OCI-LY1 (cell line): Measurements from ENCODE around the gene SOBP.

Source experiments
- H2AFZ ChIP-seq: fragments of 200-600 bp; sonication (generic), shearing (Covaris generic); 2 replicates; pipeline ENCODE4 v1.6.0; 2014; ENCODE audit warnings: antibody characterized with exemption, mild to moderate bottlenecking, low read length
- H3F3A ChIP-seq: fragments of 200-600 bp; sonication (generic), shearing (Covaris generic); 2 replicates; pipeline ENCODE4 v1.6.0; 2014; ENCODE audit warnings: mild to moderate bottlenecking, antibody characterized with exemption, low read length, moderate library complexity; ENCODE audit not compliant: insufficient read depth
- H3K27ac ChIP-seq: fragments of 200-600 bp; sonication (generic); 2 replicates; pipeline ENCODE4 v1.5.1; 2014; ENCODE audit warnings: low read length, mixed run types, mild to moderate bottlenecking, low read depth; ENCODE audit not compliant: poor library complexity, severe bottlenecking
- H3K27me3 ChIP-seq: fragments of 200-600 bp; sonication (generic); 2 replicates; pipeline ENCODE4 v1.6.0; 2014; ENCODE audit warnings: antibody characterized with exemption, mild to moderate bottlenecking, low read length, moderate library complexity; ENCODE audit not compliant: insufficient read depth
- H3K36me3 ChIP-seq: fragments of 200-600 bp; sonication (generic); 2 replicates; pipeline ENCODE4 v1.6.1; 2014; ENCODE audit warnings: mild to moderate bottlenecking, antibody characterized with exemption, low read length, moderate library complexity, mixed read lengths; ENCODE audit not compliant: insufficient read depth
- H3K4me1 ChIP-seq: fragments of 200-600 bp; sonication (generic); 2 replicates; pipeline ENCODE4 v1.5.1; 2014; ENCODE audit warnings: mild to moderate bottlenecking, low read length, moderate library complexity; ENCODE audit not compliant: insufficient read depth, severe bottlenecking
- H3K4me2 ChIP-seq: fragments of 200-600 bp; sonication (generic), shearing (Covaris generic); 2 replicates; pipeline ENCODE4 v1.6.1; 2014; ENCODE audit warnings: low read length
- H3K4me3 ChIP-seq: fragments of 200-600 bp; sonication (generic); 2 replicates; pipeline ENCODE4 v1.5.1; 2014; ENCODE audit warnings: low read length, low read depth, mild to moderate bottlenecking, mixed read lengths; ENCODE audit not compliant: poor library complexity, severe bottlenecking
- H3K79me2 ChIP-seq: fragments of 200-600 bp; shearing (Covaris generic); 2 replicates; pipeline ENCODE4 v1.6.1; 2016; ENCODE audit warnings: mixed run types, low read length, mixed read lengths; ENCODE audit not compliant: insufficient read depth
- H3K9ac ChIP-seq: fragments of 200-600 bp; sonication (generic), shearing (Covaris generic); 2 replicates; pipeline ENCODE4 v1.6.1; 2014; ENCODE audit warnings: mild to moderate bottlenecking, low read length, mixed read lengths
- H3K9me2 ChIP-seq: fragments of 200-600 bp; sonication (generic), shearing (Covaris generic); 2 replicates; pipeline ENCODE4 v1.6.1; 2014; ENCODE audit warnings: low read depth, mild to moderate bottlenecking, low read length, mixed read lengths
- H3K9me3 ChIP-seq: fragments of 200-600 bp; shearing (Covaris generic); 2 replicates; pipeline ENCODE4 v1.6.1; 2014; ENCODE audit warnings: low read length, mixed read lengths
- H4K20me1 ChIP-seq: fragments of 200-600 bp; sonication (generic), shearing (Covaris generic); 2 replicates; pipeline ENCODE4 v1.6.0; 2016; ENCODE audit warnings: mild to moderate bottlenecking, low read length; ENCODE audit not compliant: insufficient read depth
- CTCF ChIP-seq: fragments of 200-600 bp; sonication (generic), shearing (Covaris generic); IDR thresholded peaks from 2 replicates; pipeline ENCODE4 v1.5.1; 2017; ENCODE audit warnings: mild to moderate bottlenecking, antibody characterized with exemption, low read length, moderate library complexity, mixed read lengths
- EZH2 ChIP-seq: fragments of 200-600 bp; sonication (generic), shearing (Covaris generic); IDR thresholded peaks from 2 replicates; pipeline ENCODE4 v1.8.0; 2017; ENCODE audit warnings: borderline replicate concordance, mixed run types, mild to moderate bottlenecking, antibody characterized with exemption, low read length, moderate library complexity, mixed read lengths

Gene SOBP

GRCh38 chr6:107600936-107601335 lies 111.0 kb downstream of the SOBP start:
- H3K9ac ChIP-seq, result no peak overlapping the region
- H4K20me1 ChIP-seq, result no peaks in the 10 kb centered on the region
- no peaks in the 10 kb centered on the region for H3K4me1 ChIP-seq
- no peaks in the 10 kb centered on the region for H3K9me3 ChIP-seq
- no peaks in the 10 kb centered on the region for H3K27me3 ChIP-seq
- H3K9me2 ChIP-seq, result no peaks in the 10 kb centered on the region
- TF ChIP-seq CTCF (no peak), EZH2 (no peak)
- H3F3A ChIP-seq, result no peaks in the 10 kb centered on the region
- H3K27ac ChIP-seq, result no peak overlapping the region
- no peaks in the 10 kb centered on the region for H3K79me2 ChIP-seq
- H3K4me2 ChIP-seq, result no peak overlapping the region
- H3K4me3 ChIP-seq, result no peak overlapping the region
- no peak overlapping the region for H2AFZ ChIP-seq
- peaks cover 21% of the 10 kb centered on the region; the same call in 1 of the 2 replicates for H3K36me3 ChIP-seq

- Histone ChIP-seq H3K4me1 (no peaks in the 10 kb centered on the region), H3K36me3 (peaks cover 17% of the 10 kb centered on the region; the same call in 1 of the 2 replicates), H3K4me2 (no peak overlapping the region), H4K20me1 (no peaks in the 10 kb centered on the region), H3K9me3 (no peaks in the 10 kb centered on the region), H3K27ac (no peak overlapping the region), H3K79me2 (no peaks in the 10 kb centered on the region), H3F3A (no peaks in the 10 kb centered on the region), H3K9ac (no peak overlapping the region), H2AFZ (no peak overlapping the region), H3K9me2 (no peaks in the 10 kb centered on the region), H3K27me3 (no peaks in the 10 kb centered on the region), H3K4me3 (no peak overlapping the region)
- no peak for TF ChIP-seq CTCF
- no peak for TF ChIP-seq EZH2
Observed at GRCh38 chr6:107601406-107601805, 111.5 kb downstream of the SOBP start.

- H3K27ac ChIP-seq, result no peak overlapping the region
- H3K9me2 ChIP-seq, result no peaks in the 10 kb centered on the region
- H3K4me3 ChIP-seq, result no peak overlapping the region
- no peaks in the 10 kb centered on the region for H4K20me1 ChIP-seq
- no peaks in the 10 kb centered on the region for H3K27me3 ChIP-seq
- H3K79me2 ChIP-seq, result no peaks in the 10 kb centered on the region
- no peak overlapping the region for H3K4me2 ChIP-seq
- no peaks in the 10 kb centered on the region for H3F3A ChIP-seq
- H3K4me1 ChIP-seq, result no peaks in the 10 kb centered on the region
- H2AFZ ChIP-seq, result no peak overlapping the region
- H3K36me3 ChIP-seq, result peaks cover 18% of the 10 kb centered on the region; the same call in 1 of the 2 replicates
- no peak for TF ChIP-seq CTCF
- TF ChIP-seq EZH2, result no peak
- H3K9ac ChIP-seq, result no peak overlapping the region
- no peaks in the 10 kb centered on the region for H3K9me3 ChIP-seq
Observed at GRCh38 chr6:107602321-107603005, 112.5 kb downstream of the SOBP start.
